ENCODE measurements around the gene CCR2.

The CCR2 gene

GRCh38 chr3:46356276-46356675 lies 2.4 kb downstream of the CCR2 start:
- no CpG with 5 or more reads among the region's 3 CpGs for WGBS (ENCODE audit: extremely low coverage, insufficient coverage, low lambda C conversion rate)
- Histone ChIP-seq H2BK5ac (ENCODE audit: low read length) (no peak overlapping the region), H2AK5ac (ENCODE audit: low read length) (no peak overlapping the region), H3K4ac (ENCODE audit: low read depth, low read length) (no peak overlapping the region), H3K18ac (ENCODE audit: low read length) (no peak overlapping the region), H3K27me3 (ENCODE audit: insufficient read depth, low read length, poor library complexity) (no peaks in the 10 kb centered on the region), H3K4me3 (ENCODE audit: low read length) (no peak overlapping the region), H3K23ac (ENCODE audit: low read length) (no peak overlapping the region), H2BK15ac (replicated peaks; ENCODE audit: low read depth) (no peak overlapping the region), H2BK120ac (ENCODE audit: low read depth, low read length) (no peak overlapping the region), H3K9ac (ENCODE audit: low read length) (no peak overlapping the region), H3K4me2 (ENCODE audit: low read length) (no peak overlapping the region), H3K79me2 (ENCODE audit: control insufficient read depth, insufficient read depth, low read length) (no peaks in the 10 kb centered on the region), H3K56ac (ENCODE audit: low read length) (no peak overlapping the region), H3K36me3 (ENCODE audit: control insufficient read depth, insufficient read depth, low read length) (no peaks in the 10 kb centered on the region), H3K27ac (ENCODE audit: low read depth, low read length) (no peak overlapping the region), H3K79me1 (ENCODE audit: low read length) (no peaks in the 10 kb centered on the region), H3K4me1 (ENCODE audit: control insufficient read depth, low read depth, low read length) (peaks cover 17% of the 10 kb centered on the region), H4K8ac (ENCODE audit: low read depth, low read length) (no peak overlapping the region), H4K5ac (ENCODE audit: low read length) (no peak overlapping the region)
- DNase-seq: no peak

- WGBS (ENCODE audit: extremely low coverage, insufficient coverage, low lambda C conversion rate): no CpG with 5 or more reads among the region's 4 CpGs
- no peak overlapping the region for H2BK15ac ChIP-seq (replicated peaks; ENCODE audit: low read depth)
- H2BK120ac ChIP-seq (ENCODE audit: low read depth, low read length): no peak overlapping the region
- no peaks in the 10 kb centered on the region for H3K36me3 ChIP-seq (ENCODE audit: control insufficient read depth, insufficient read depth, low read length)
- no peaks in the 10 kb centered on the region for H3K79me1 ChIP-seq (ENCODE audit: low read length)
- no peak overlapping the region for H3K4ac ChIP-seq (ENCODE audit: low read depth, low read length)
- no peak overlapping the region for H3K4me2 ChIP-seq (ENCODE audit: low read length)
- no peaks in the 10 kb centered on the region for H3K27me3 ChIP-seq (ENCODE audit: insufficient read depth, low read length, poor library complexity)
- DNase-seq: no peak
- no peak overlapping the region for H3K4me3 ChIP-seq (ENCODE audit: low read length)
- H3K79me2 ChIP-seq (ENCODE audit: control insufficient read depth, insufficient read depth, low read length): no peaks in the 10 kb centered on the region
- H3K18ac ChIP-seq (ENCODE audit: low read length): no peak overlapping the region
- H2AK5ac ChIP-seq (ENCODE audit: low read length): no peak overlapping the region
- no peak overlapping the region for H4K8ac ChIP-seq (ENCODE audit: low read depth, low read length)
- H3K4me1 ChIP-seq (ENCODE audit: control insufficient read depth, low read depth, low read length): peaks cover 17% of the 10 kb centered on the region
- H3K56ac ChIP-seq (ENCODE audit: low read length): no peak overlapping the region
- H2BK5ac ChIP-seq (ENCODE audit: low read length): no peak overlapping the region
- H4K5ac ChIP-seq (ENCODE audit: low read length): no peak overlapping the region
- no peak overlapping the region for H3K27ac ChIP-seq (ENCODE audit: low read depth, low read length)
- H3K23ac ChIP-seq (ENCODE audit: low read length): no peak overlapping the region
- no peak overlapping the region for H3K9ac ChIP-seq (ENCODE audit: low read length)
Measured at GRCh38 chr3:46356909-46357308, 3.0 kb downstream of the CCR2 start.

- no CpG with 5 or more reads among the region's 6 CpGs for WGBS (ENCODE audit: extremely low coverage, insufficient coverage, low lambda C conversion rate)
- H4K5ac ChIP-seq (ENCODE audit: low read length): no peak overlapping the region
- no peak overlapping the region for H3K27ac ChIP-seq (ENCODE audit: low read depth, low read length)
- H3K18ac ChIP-seq (ENCODE audit: low read length): no peak overlapping the region
- H3K79me2 ChIP-seq (ENCODE audit: control insufficient read depth, insufficient read depth, low read length): no peaks in the 10 kb centered on the region
- H3K56ac ChIP-seq (ENCODE audit: low read length): no peak overlapping the region
- H3K4me2 ChIP-seq (ENCODE audit: low read length): no peak overlapping the region
- no peak overlapping the region for H3K23ac ChIP-seq (ENCODE audit: low read length)
- no peak overlapping the region for H3K4ac ChIP-seq (ENCODE audit: low read depth, low read length)
- H2BK120ac ChIP-seq (ENCODE audit: low read depth, low read length): no peak overlapping the region
- no peak for DNase-seq
- H3K4me1 ChIP-seq (ENCODE audit: control insufficient read depth, low read depth, low read length): peaks cover 17% of the 10 kb centered on the region
- no peaks in the 10 kb centered on the region for H3K27me3 ChIP-seq (ENCODE audit: insufficient read depth, low read length, poor library complexity)
- no peak overlapping the region for H3K9ac ChIP-seq (ENCODE audit: low read length)
- H3K36me3 ChIP-seq (ENCODE audit: control insufficient read depth, insufficient read depth, low read length): no peaks in the 10 kb centered on the region
- H4K8ac ChIP-seq (ENCODE audit: low read depth, low read length): no peak overlapping the region
- no peak overlapping the region for H2BK5ac ChIP-seq (ENCODE audit: low read length)
- no peaks in the 10 kb centered on the region for H3K79me1 ChIP-seq (ENCODE audit: low read length)
- no peak overlapping the region for H3K4me3 ChIP-seq (ENCODE audit: low read length)
- no peak overlapping the region for H2AK5ac ChIP-seq (ENCODE audit: low read length)
- H2BK15ac ChIP-seq (replicated peaks; ENCODE audit: low read depth): no peak overlapping the region
Measured at GRCh38 chr3:46358466-46358865, 4.6 kb downstream of the CCR2 start.

- H3K18ac ChIP-seq (ENCODE audit: low read length): no peak overlapping the region
- no peaks in the 10 kb centered on the region for H3K79me2 ChIP-seq (ENCODE audit: control insufficient read depth, insufficient read depth, low read length)
- peaks cover 12% of the 10 kb centered on the region for H3K4me1 ChIP-seq (ENCODE audit: control insufficient read depth, low read depth, low read length)
- no peak overlapping the region for H2AK5ac ChIP-seq (ENCODE audit: low read length)
- no peak overlapping the region for H2BK120ac ChIP-seq (ENCODE audit: low read depth, low read length)
- no peak overlapping the region for H3K4me3 ChIP-seq (ENCODE audit: low read length)
- no peak overlapping the region for H3K4ac ChIP-seq (ENCODE audit: low read depth, low read length)
- H3K56ac ChIP-seq (ENCODE audit: low read length): peak overlapping the region; percentile 59
- DNase-seq: peak; percentile 80
- H3K27ac ChIP-seq (ENCODE audit: low read depth, low read length): no peak overlapping the region
- H2BK5ac ChIP-seq (ENCODE audit: low read length): no peak overlapping the region
- no peak overlapping the region for H3K4me2 ChIP-seq (ENCODE audit: low read length)
- WGBS (ENCODE audit: extremely low coverage, insufficient coverage, low lambda C conversion rate): no CpG with 5 or more reads among the region's 11 CpGs
- no peak overlapping the region for H4K8ac ChIP-seq (ENCODE audit: low read depth, low read length)
- peak overlapping the region; percentile 4 for H3K9ac ChIP-seq (ENCODE audit: low read length)
- H3K79me1 ChIP-seq (ENCODE audit: low read length): no peaks in the 10 kb centered on the region
- H3K23ac ChIP-seq (ENCODE audit: low read length): no peak overlapping the region
- H4K5ac ChIP-seq (ENCODE audit: low read length): no peak overlapping the region
- no peak overlapping the region for H2BK15ac ChIP-seq (replicated peaks; ENCODE audit: low read depth)
- no peaks in the 10 kb centered on the region for H3K27me3 ChIP-seq (ENCODE audit: insufficient read depth, low read length, poor library complexity)
- no peaks in the 10 kb centered on the region for H3K36me3 ChIP-seq (ENCODE audit: control insufficient read depth, insufficient read depth, low read length)
Measured at GRCh38 chr3:46359733-46360493, 6.0 kb downstream of the CCR2 start.

- DNase-seq: peak; percentile 61
- H2BK15ac ChIP-seq (replicated peaks; ENCODE audit: low read depth): no peak overlapping the region
- no peak overlapping the region for H3K4ac ChIP-seq (ENCODE audit: low read depth, low read length)
- no peaks in the 10 kb centered on the region for H3K27me3 ChIP-seq (ENCODE audit: insufficient read depth, low read length, poor library complexity)
- no peak overlapping the region for H3K27ac ChIP-seq (ENCODE audit: low read depth, low read length)
- H3K4me2 ChIP-seq (ENCODE audit: low read length): no peak overlapping the region
- no peak overlapping the region for H3K4me3 ChIP-seq (ENCODE audit: low read length)
- H3K23ac ChIP-seq (ENCODE audit: low read length): no peak overlapping the region
- H2BK5ac ChIP-seq (ENCODE audit: low read length): no peak overlapping the region
- H3K79me1 ChIP-seq (ENCODE audit: low read length): no peaks in the 10 kb centered on the region
- H3K18ac ChIP-seq (ENCODE audit: low read length): no peak overlapping the region
- no peak overlapping the region for H3K9ac ChIP-seq (ENCODE audit: low read length)
- no peak overlapping the region for H2AK5ac ChIP-seq (ENCODE audit: low read length)
- H3K36me3 ChIP-seq (ENCODE audit: control insufficient read depth, insufficient read depth, low read length): no peaks in the 10 kb centered on the region
- no peaks in the 10 kb centered on the region for H3K79me2 ChIP-seq (ENCODE audit: control insufficient read depth, insufficient read depth, low read length)
- H3K56ac ChIP-seq (ENCODE audit: low read length): no peak overlapping the region
- H2BK120ac ChIP-seq (ENCODE audit: low read depth, low read length): no peak overlapping the region
- no peak overlapping the region for H4K5ac ChIP-seq (ENCODE audit: low read length)
- peaks cover 9% of the 10 kb centered on the region for H3K4me1 ChIP-seq (ENCODE audit: control insufficient read depth, low read depth, low read length)
- H4K8ac ChIP-seq (ENCODE audit: low read depth, low read length): no peak overlapping the region
- no CpG with 5 or more reads among the region's 6 CpGs for WGBS (ENCODE audit: extremely low coverage, insufficient coverage, low lambda C conversion rate)
Measured at GRCh38 chr3:46360907-46361306, 7.0 kb downstream of the CCR2 start.

All from mesendoderm (in vitro differentiated cells).